SU-DHL-6 (cell line): ENCODE data around the gene CEACAM16.

ENCODE experiments used
- H2AFZ ChIP-seq: fragments of 200-600 bp; sonication (generic); 2 replicates; pipeline ENCODE4 v1.6.1; 2014; ENCODE audit warnings: low read depth, mild to moderate bottlenecking, moderate library complexity, mixed read lengths, antibody characterized with exemption, low read length; ENCODE audit not compliant: severe bottlenecking
- H3F3A ChIP-seq: fragments of 200-600 bp; shearing (Covaris generic); 2 replicates; pipeline ENCODE4 v1.6.0; 2016; ENCODE audit warnings: antibody characterized with exemption, mild to moderate bottlenecking; ENCODE audit not compliant: insufficient read depth
- H3K27ac ChIP-seq: fragments of 200-600 bp; sonication (generic); 2 replicates; pipeline ENCODE4 v1.5.1; 2016; ENCODE audit warnings: low read depth, mild to moderate bottlenecking, low read length, moderate library complexity, mixed read lengths
- H3K27me3 ChIP-seq: fragments of 200-600 bp; sonication (generic), shearing (Covaris generic); 2 replicates; pipeline ENCODE4 v1.6.0; 2014; ENCODE audit warnings: mild to moderate bottlenecking, low read length
- H3K36me3 ChIP-seq: fragments of 200-600 bp; sonication (generic); 2 replicates; pipeline ENCODE4 v1.6.1; 2014; ENCODE audit warnings: mild to moderate bottlenecking, low read length, mixed read lengths
- H3K4me2 ChIP-seq: fragments of 300-600, 200-600 bp; shearing (Covaris generic), sonication (generic); 2 replicates; pipeline ENCODE4 v1.6.0; 2014; ENCODE audit warnings: low read length, low read depth, mild to moderate bottlenecking; ENCODE audit not compliant: poor library complexity, severe bottlenecking
- H3K4me3 ChIP-seq: fragments of 200-600 bp; sonication (generic); 2 replicates; pipeline ENCODE4 v1.5.1; 2014; ENCODE audit warnings: antibody characterized with exemption, low read length, mild to moderate bottlenecking, mixed read lengths; ENCODE audit not compliant: insufficient read depth, poor library complexity, severe bottlenecking
- H3K79me2 ChIP-seq: fragments of 200-600 bp; sonication (generic); 2 replicates; pipeline ENCODE4 v1.6.1; 2014; ENCODE audit warnings: mild to moderate bottlenecking, low read length, moderate library complexity; ENCODE audit not compliant: insufficient read depth
- H3K9ac ChIP-seq: fragments of 200-600 bp; sonication (generic); 2 replicates; pipeline ENCODE4 v1.7.0; 2014; ENCODE audit warnings: mild to moderate bottlenecking, low read length
- H3K9me2 ChIP-seq: fragments of 200-600 bp; sonication (generic); replicated peaks from 2 replicates; pipeline ENCODE4 v1.6.1; 2014; ENCODE audit warnings: low read length; ENCODE audit not compliant: insufficient read depth
- H3K9me3 ChIP-seq: fragments of 200-600 bp; sonication (generic); 2 replicates; pipeline ENCODE4 v1.6.1; 2014; ENCODE audit warnings: low read length, mixed read lengths; ENCODE audit not compliant: insufficient read depth
- H4K20me1 ChIP-seq: fragments of 200-600 bp; sonication (generic); 2 replicates; pipeline ENCODE4 v1.6.1; 2014; ENCODE audit warnings: low read depth, mild to moderate bottlenecking, antibody characterized with exemption, low read length, moderate library complexity, mixed read lengths
- CTCF ChIP-seq: fragments of 200-600 bp; sonication (generic); IDR thresholded peaks from one replicate; pipeline ENCODE4 v1.5.1; 2017; ENCODE audit warnings: antibody characterized with exemption, mild to moderate bottlenecking, low read length, moderate library complexity; ENCODE audit not compliant: insufficient read depth, poor library complexity, severe bottlenecking
- EZH2phosphoT487 ChIP-seq: fragments of 200-600 bp; sonication (generic), shearing (Covaris generic); conservative IDR thresholded peaks from 2 replicates; pipeline ENCODE4 v1.6.1; 2018; ENCODE audit warnings: mild to moderate bottlenecking, antibody characterized with exemption, low read length, moderate library complexity, mixed read lengths

Gene CEACAM16

DNA sequence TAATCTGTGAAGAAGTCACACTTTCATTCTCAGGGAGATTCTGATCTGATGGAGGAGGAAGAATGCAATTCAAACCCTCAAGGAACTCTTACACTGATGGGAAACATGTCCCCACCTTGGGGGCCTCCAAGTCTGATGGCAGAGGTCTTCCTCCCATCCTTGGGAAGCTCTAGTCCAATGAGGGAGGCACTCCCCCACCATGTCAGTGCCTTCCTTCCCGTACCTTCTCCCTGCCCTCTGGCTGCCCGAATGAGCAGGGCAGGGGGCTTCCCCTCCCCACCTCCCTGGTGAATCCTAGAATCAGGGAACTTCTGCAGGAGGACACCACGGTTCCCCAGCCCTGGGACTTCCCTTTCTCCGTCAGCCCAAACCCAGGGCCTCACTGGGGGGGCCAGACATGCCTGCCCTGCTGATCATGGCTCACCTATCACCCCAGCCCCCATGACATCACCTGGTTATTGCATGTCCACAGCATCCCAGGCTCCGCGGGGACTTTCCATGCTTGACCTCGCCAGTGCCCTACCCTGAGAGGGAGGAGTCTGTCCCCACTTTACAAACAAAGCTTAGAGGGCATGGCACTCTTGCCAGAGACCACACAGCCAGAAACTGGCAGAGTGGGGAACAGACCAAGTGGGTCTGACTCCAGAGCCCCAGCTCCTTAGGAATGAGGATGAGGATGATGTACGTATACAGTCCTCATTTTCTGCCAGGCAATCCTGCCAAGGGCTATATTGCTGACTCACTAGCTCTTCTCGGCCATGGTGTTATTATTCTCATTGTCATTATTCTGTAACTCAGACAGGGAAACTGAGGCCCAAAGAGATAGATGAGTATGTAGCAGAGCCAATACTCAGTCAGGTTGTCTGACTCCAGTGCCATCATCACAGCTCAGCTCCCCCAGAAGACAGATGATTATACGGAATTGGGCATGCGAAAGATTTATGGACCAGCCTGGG lies 39.9 kb downstream of the CEACAM16 start:
- no peaks in the 10 kb centered on the region for H3K9me3 ChIP-seq
- H4K20me1 ChIP-seq, result no peaks in the 10 kb centered on the region
- H3K79me2 ChIP-seq, result no peaks in the 10 kb centered on the region
- no peaks in the 10 kb centered on the region for H3F3A ChIP-seq
- H3K27me3 ChIP-seq, result no peaks in the 10 kb centered on the region
- no peak overlapping the region for H3K9ac ChIP-seq
- no peaks in the 10 kb centered on the region for H3K9me2 ChIP-seq
- H3K27ac ChIP-seq, result no peak overlapping the region
- no peak overlapping the region for H2AFZ ChIP-seq
- no peaks in the 10 kb centered on the region for H3K36me3 ChIP-seq
- no peak overlapping the region for H3K4me3 ChIP-seq
- no peak overlapping the region for H3K4me2 ChIP-seq
- TF ChIP-seq CTCF (no peak), EZH2phosphoT487 (no peak)

DNA sequence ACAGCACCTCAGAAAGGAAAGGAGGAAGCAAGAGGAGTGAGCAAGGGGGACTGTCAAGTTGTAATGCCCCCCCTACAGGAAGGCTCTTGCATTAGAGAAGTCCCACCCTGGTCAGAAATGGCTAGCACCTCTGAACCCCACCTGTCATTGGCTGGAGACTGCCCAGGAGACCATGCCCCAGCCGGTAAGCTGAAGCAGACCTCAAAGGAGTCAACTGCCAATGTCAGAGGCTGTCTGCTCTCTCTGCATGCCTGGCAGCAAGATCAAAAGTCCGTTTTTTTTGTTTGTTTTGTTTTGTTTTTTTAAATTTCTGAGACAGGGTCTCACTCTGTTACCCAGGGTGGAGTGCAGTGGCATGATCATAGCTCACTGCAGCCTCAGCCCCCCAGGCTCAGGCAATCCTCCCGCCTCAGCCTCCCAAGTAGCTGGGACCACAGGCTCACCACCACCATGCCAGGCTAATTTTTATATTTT lies 41.4 kb downstream of the CEACAM16 start:
- Histone ChIP-seq H3F3A (no peaks in the 10 kb centered on the region), H3K9me3 (no peaks in the 10 kb centered on the region), H3K27ac (no peak overlapping the region), H3K4me2 (no peak overlapping the region), H3K79me2 (no peaks in the 10 kb centered on the region), H4K20me1 (no peaks in the 10 kb centered on the region), H2AFZ (no peak overlapping the region), H3K36me3 (no peaks in the 10 kb centered on the region), H3K9me2 (no peaks in the 10 kb centered on the region), H3K9ac (no peak overlapping the region), H3K27me3 (no peaks in the 10 kb centered on the region), H3K4me3 (no peak overlapping the region)
- TF ChIP-seq CTCF (peak; percentile 11), EZH2phosphoT487 (no peak)

DNA sequence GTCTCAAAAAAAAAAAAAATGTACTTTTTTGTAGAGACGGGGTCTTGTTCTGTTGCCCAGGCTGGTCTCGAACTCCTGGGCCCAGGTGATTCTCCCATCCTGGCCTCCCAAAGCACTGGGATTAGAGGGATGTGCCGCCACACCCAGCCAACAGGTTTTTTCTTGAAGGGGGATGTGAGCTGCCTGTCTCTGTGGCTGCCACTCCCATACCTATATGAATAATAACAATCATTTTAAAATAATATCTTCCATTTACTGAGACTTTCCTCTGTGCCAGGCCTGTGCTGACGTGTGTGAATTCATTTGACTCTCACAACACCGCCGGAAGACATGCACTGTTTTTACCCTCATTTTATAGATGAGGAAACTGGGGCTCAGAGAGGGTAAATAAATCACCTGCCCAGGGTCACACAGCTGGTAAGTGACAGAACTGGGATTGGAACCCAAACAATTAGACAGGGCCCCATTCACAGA lies 42.3 kb downstream of the CEACAM16 start:
- no peak overlapping the region for H3K9ac ChIP-seq

More for the DNA sequence above, 42.3 kb downstream of the CEACAM16 start:
- Histone ChIP-seq H4K20me1 (no peaks in the 10 kb centered on the region), H3K27ac (no peak overlapping the region), H3K4me3 (no peak overlapping the region), H3K9me3 (no peaks in the 10 kb centered on the region), H3K27me3 (no peaks in the 10 kb centered on the region), H3K36me3 (no peaks in the 10 kb centered on the region), H3K4me2 (no peak overlapping the region), H3F3A (no peaks in the 10 kb centered on the region), H3K79me2 (no peaks in the 10 kb centered on the region), H3K9me2 (no peaks in the 10 kb centered on the region), H2AFZ (no peak overlapping the region)
- TF ChIP-seq EZH2phosphoT487 (no peak), CTCF (no peak)
